ENCODE results near the gene HLF. TPM values are rescaled to one million over a fixed set of nuclear protein-coding genes. Genes with fewer than 3 reads are reported as not detected.
A peak's percentile ranks its signal among the peaks of the same experiment; 100 is the strongest.

HLF gene
- total RNA-seq (2013), result 0.12 TPM
- not detected for polyA plus RNA-seq
- polyA minus RNA-seq, result not detected in 2 replicates
- total RNA-seq, result 0 to 1.6 (median 0.08) reads per million in 11 experiments

GRCh38 chr17:55264645-55265298 is at the start of gene HLF:
TSS of gene HLF (plus strand) at chr17:55264960. CDS start at chr17:55265485, 525 bp downstream.
- DNase-seq, result peak; percentile 29 to 66 (median 48)
- Mint-ChIP-seq H3K4me1 (peaks cover 21% of the 10 kb centered on the region), H3K27me3 (ENCODE audit: low read depth in 3 of 3) (peaks cover 62 to 81% (median 69%) of the 10 kb centered on the region in 3 donors), H3K4me3 (peak within 1 kb of the TSS; percentile 74 to 91), H3K27ac (peak within 1 kb of the TSS in 1 of 7 donors; percentile 71), H3K36me3 (peaks cover 6 to 10% of the 10 kb centered on the region in 2 donors), H3K9me3 (peaks cover 0 to 40% (median 26%) of the 10 kb centered on the region in 7 donors)
- H3K4me3 ChIP-seq (replicated peaks in 1 of 3; ENCODE audit: low read depth in 2 of 3, low read length in 3 of 3), result peak within 1 kb of the TSS in 1 of 3 experiments; percentile 45
- no peaks in the 10 kb centered on the region for H3K36me3 ChIP-seq (replicated peaks in 1 of 2; ENCODE audit: control insufficient read depth in 1 of 2, insufficient read depth in 2 of 2, low read length in 2 of 2)
- H3K4me1 ChIP-seq (ENCODE audit: control insufficient read depth in 1 of 2, insufficient read depth in 2 of 2, low read length in 2 of 2), result peaks cover 17 to 23% of the 10 kb centered on the region in 2 donors
- no peak within 1 kb of the TSS for H3K9ac ChIP-seq (ENCODE audit: insufficient read depth, low read length, poor library complexity, severe bottlenecking)
- no peaks in the 10 kb centered on the region for H3K79me2 ChIP-seq (ENCODE audit: insufficient read depth, low read length)
- peaks cover 9 to 41% of the 10 kb centered on the region in 2 donors for H3K9me3 ChIP-seq (replicated peaks in 1 of 2; ENCODE audit: control insufficient read depth in 1 of 2, insufficient read depth in 1 of 2, low read length in 2 of 2)
- no peak for TF ChIP-seq CTCF (IDR thresholded peaks at IDR 0.05)
- peak within 1 kb of the TSS; percentile 64 for H3K4me2 ChIP-seq (replicated peaks; ENCODE audit: extremely low read depth, low read length, poor library complexity, severe bottlenecking)
- under 1% methylated on average over 46 of the region's 64 CpGs for WGBS (ENCODE audit: insufficient coverage)
- H3K27ac ChIP-seq (ENCODE audit: low read depth in 1 of 2, low read length in 2 of 2), result no peak within 1 kb of the TSS
- peaks cover 74 to 79% of the 10 kb centered on the region in 2 donors for H3K27me3 ChIP-seq (ENCODE audit: control insufficient read depth in 2 of 2, insufficient read depth in 2 of 2, low read length in 2 of 2)
- H2AFZ ChIP-seq (ENCODE audit: insufficient read depth, low read depth, low read length, poor library complexity, severe bottlenecking), result peak within 1 kb of the TSS; percentile 44
- intact Hi-C loops (cut with micrococcal nuclease), result no loop called here
- H4K20me1 ChIP-seq (ENCODE audit: insufficient read depth, low read length), result no peaks in the 10 kb centered on the region

GRCh38 chr17:55215711-55216110 is 49.0 kb upstream of the HLF start:
- no peaks in the 10 kb centered on the region for H3K36me3 ChIP-seq (replicated peaks in 1 of 2; ENCODE audit: control insufficient read depth in 1 of 2, insufficient read depth in 2 of 2, low read length in 2 of 2)
- no peak for TF ChIP-seq CTCF (IDR thresholded peaks at IDR 0.05)
- H3K4me3 ChIP-seq (replicated peaks in 1 of 3; ENCODE audit: low read depth in 2 of 3, low read length in 3 of 3), result no peak overlapping the region
- no peaks in the 10 kb centered on the region for H3K36me3 Mint-ChIP-seq
- no peak overlapping the region for H3K9ac ChIP-seq (ENCODE audit: insufficient read depth, low read length, poor library complexity, severe bottlenecking)
- H3K4me3 Mint-ChIP-seq, result no peak overlapping the region
- no peaks in the 10 kb centered on the region for H3K9me3 ChIP-seq (replicated peaks in 1 of 2; ENCODE audit: control insufficient read depth in 1 of 2, insufficient read depth in 1 of 2, low read length in 2 of 2)
- no peaks in the 10 kb centered on the region for H3K79me2 ChIP-seq (ENCODE audit: insufficient read depth, low read length)
- H4K20me1 ChIP-seq (ENCODE audit: insufficient read depth, low read length), result no peaks in the 10 kb centered on the region
- peaks cover 9% of the 10 kb centered on the region for H3K4me1 Mint-ChIP-seq
- H3K27me3 ChIP-seq (ENCODE audit: control insufficient read depth in 2 of 2, insufficient read depth in 2 of 2, low read length in 2 of 2), result no peaks in the 10 kb centered on the region
- DNase-seq, result no peak
- H3K4me1 ChIP-seq (ENCODE audit: control insufficient read depth in 1 of 2, insufficient read depth in 2 of 2, low read length in 2 of 2), result no peaks in the 10 kb centered on the region
- H3K27ac Mint-ChIP-seq, result no peak overlapping the region
- no peak overlapping the region for H3K4me2 ChIP-seq (replicated peaks; ENCODE audit: extremely low read depth, low read length, poor library complexity, severe bottlenecking)
- no peak overlapping the region for H3K27ac ChIP-seq (ENCODE audit: low read depth in 1 of 2, low read length in 2 of 2)
- intact Hi-C loops (cut with micrococcal nuclease), result no loop called here
- H2AFZ ChIP-seq (ENCODE audit: insufficient read depth, low read depth, low read length, poor library complexity, severe bottlenecking), result no peak overlapping the region
- peaks cover 0 to 6% (median 0%) of the 10 kb centered on the region in 7 donors for H3K9me3 Mint-ChIP-seq
- no CpG with 5 or more reads among the region's 3 CpGs for WGBS (ENCODE audit: insufficient coverage)
- H3K27me3 Mint-ChIP-seq (ENCODE audit: low read depth in 3 of 3), result peaks cover 0 to 3% (median 0%) of the 10 kb centered on the region in 3 donors

Measured in CD14-positive monocyte (primary cell).